GM18951 (cell line): Measurements from ENCODE around the gene TFPI.
"Not testable (repeated sequence)": the region's sequence is repeated elsewhere in the genome, so short reads cannot be mapped to it uniquely, and the experiment has no call there.

Source experiments
- POLR2A ChIP-seq: IDR thresholded peaks from 4 replicates; pipeline ENCODE4 v1.6.1; 2011; ENCODE audit warnings: mild to moderate bottlenecking; ENCODE audit not compliant: insufficient read length, insufficient read depth; ENCODE audit errors: extremely low read depth
- in situ Hi-C: fragments of 300-500 bp; cut with MboI; formaldehyde crosslinking; loops from one replicate; pipeline ENCODE4 v1.12.0; 2022; ENCODE audit warnings: low sequenced_read_pairs, mixed read lengths, inconsistent platforms; ENCODE audit not compliant: unreplicated experiment

Gene TFPI

GRCh38 chr2:187554011-187554703 is at the start of gene TFPI:
TFPI (minus strand) TSS chr2:187554435; CDS start chr2:187503768, 50,667 bp downstream.
- in situ Hi-C loops = no loop called here
- no peak for TF ChIP-seq POLR2A

GRCh38 chr2:187594801-187595200 is 40.6 kb upstream of the TFPI start:
- in situ Hi-C loops = no loop called here
- TF ChIP-seq POLR2A = no peak

GRCh38 chr2:187593697-187594096 is 39.5 kb upstream of the TFPI start:
- TF ChIP-seq POLR2A = no peak
- in situ Hi-C loops = no loop called here

GRCh38 chr2:187593098-187593497 is 38.9 kb upstream of the TFPI start:
- in situ Hi-C loops = no loop called here
- no peak for TF ChIP-seq POLR2A

- TF ChIP-seq POLR2A = no peak
- in situ Hi-C loops = no loop called here
Observed at GRCh38 chr2:187590175-187590574, 35.9 kb upstream of the TFPI start.

GRCh38 chr2:187586011-187586641 is 31.9 kb upstream of the TFPI start:
- in situ Hi-C loops = no loop called here
- TF ChIP-seq POLR2A = no peak

- TF ChIP-seq POLR2A = no peak
- in situ Hi-C loops = no loop called here
Observed at GRCh38 chr2:187581125-187581896, 27.1 kb upstream of the TFPI start.

GRCh38 chr2:187580462-187581124 is 26.4 kb upstream of the TFPI start:
- TF ChIP-seq POLR2A = no peak
- in situ Hi-C loops = no loop called here

- in situ Hi-C loops = no loop called here
- TF ChIP-seq POLR2A = no peak
Observed at GRCh38 chr2:187577310-187577709, 23.1 kb upstream of the TFPI start.

GRCh38 chr2:187576906-187577305 is 22.7 kb upstream of the TFPI start:
- TF ChIP-seq POLR2A = no peak
- in situ Hi-C loops = no loop called here

GRCh38 chr2:187575751-187576067 is 21.5 kb upstream of the TFPI start:
- no peak for TF ChIP-seq POLR2A
- in situ Hi-C loops = no loop called here

GRCh38 chr2:187574969-187575750 is 20.9 kb upstream of the TFPI start:
- no peak for TF ChIP-seq POLR2A
- in situ Hi-C loops = no loop called here

GRCh38 chr2:187573722-187574121 is 19.5 kb upstream of the TFPI start:
- in situ Hi-C loops = no loop called here
- no peak for TF ChIP-seq POLR2A

GRCh38 chr2:187571996-187572395 is 17.8 kb upstream of the TFPI start:
- in situ Hi-C loops = not testable (repeated sequence)
